G401.6 (cell line): ENCODE data around the gene LMBR1.
"Not testable (repeated sequence)": the region's sequence is repeated elsewhere in the genome, so short reads cannot be mapped to it uniquely, and the experiment has no call there.

Source experiments
- FAIRE-seq: peaks from 2 replicates; lab custom pipeline; 2012; peaks lifted over from hg19 to GRCh38; lab: Jason Lieb, UNC

Gene LMBR1, protein sequence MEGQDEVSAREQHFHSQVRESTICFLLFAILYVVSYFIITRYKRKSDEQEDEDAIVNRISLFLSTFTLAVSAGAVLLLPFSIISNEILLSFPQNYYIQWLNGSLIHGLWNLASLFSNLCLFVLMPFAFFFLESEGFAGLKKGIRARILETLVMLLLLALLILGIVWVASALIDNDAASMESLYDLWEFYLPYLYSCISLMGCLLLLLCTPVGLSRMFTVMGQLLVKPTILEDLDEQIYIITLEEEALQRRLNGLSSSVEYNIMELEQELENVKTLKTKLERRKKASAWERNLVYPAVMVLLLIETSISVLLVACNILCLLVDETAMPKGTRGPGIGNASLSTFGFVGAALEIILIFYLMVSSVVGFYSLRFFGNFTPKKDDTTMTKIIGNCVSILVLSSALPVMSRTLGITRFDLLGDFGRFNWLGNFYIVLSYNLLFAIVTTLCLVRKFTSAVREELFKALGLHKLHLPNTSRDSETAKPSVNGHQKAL

DNA sequence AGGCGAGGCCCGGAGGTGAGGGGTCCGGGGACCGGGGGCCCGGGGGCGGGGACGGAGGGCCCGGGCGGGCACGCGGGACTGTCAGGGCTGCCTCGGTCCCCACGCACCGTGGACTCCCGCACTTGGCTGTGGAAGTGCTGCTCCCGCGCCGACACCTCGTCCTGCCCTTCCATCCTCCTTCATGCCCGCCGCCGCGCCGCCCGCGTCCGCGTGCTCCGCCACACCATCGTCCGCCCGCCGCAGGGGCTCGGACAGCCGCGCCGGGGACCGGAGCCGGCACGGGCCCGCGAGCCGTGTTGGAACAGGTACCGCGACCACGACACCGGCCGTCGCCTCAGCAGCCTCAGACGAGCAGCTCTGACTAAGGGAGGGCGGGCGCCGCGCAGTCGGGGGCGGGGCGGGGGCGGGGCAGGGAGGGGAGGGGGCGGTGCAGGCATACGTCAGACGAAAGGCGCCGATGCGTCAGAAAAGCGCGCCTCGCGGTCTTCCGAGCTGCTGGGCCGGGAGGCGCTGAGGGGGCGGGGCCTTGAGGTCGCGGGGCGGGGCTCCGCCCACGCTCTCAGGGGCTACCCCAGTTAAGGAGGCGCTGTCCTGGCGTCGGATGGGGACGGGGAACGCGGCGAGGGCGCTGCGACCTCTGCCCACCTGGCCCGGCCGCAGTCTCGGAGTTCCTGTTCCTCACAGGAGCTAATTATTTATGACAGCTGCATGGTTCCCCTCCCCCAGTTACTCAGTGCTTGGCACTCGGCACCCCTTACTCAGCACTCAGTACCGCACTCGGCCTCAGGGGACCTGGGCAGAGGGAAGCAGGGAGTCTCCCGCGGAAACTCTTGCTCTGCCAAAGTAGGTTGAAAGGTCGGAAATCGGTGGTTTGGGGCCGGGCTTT is at the start of gene LMBR1:
Gene LMBR1 (minus strand): TSS at position 363 of the 886 bp plus-strand sequence. CDS start 190 bp downstream, at position 173.
- no peak for FAIRE-seq

DNA sequence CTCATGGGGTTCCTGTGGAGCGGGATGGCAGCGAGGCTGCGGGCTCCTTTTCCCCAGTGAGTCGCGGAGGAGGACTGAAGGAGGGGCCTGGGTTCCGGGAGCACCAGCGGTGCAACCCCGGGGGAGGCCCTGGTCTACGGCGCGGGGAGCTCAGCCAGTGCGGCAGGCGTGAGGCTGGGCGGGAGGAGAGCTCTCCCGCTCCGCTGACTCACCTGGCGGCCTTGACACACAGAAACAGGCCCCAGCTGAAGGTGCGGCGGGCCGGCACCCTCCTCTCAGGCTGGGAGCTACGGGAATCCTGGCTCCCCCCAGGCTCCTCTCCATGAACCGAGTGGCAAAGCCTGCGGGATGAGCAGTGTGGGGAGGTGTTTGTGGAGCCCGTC is 49.7 kb upstream of the LMBR1 start:
- no peak for FAIRE-seq

- FAIRE-seq = no peak
These were observed 48.6 kb upstream of the LMBR1 start for GRCh38 chr7:156941393-156942182.

DNA sequence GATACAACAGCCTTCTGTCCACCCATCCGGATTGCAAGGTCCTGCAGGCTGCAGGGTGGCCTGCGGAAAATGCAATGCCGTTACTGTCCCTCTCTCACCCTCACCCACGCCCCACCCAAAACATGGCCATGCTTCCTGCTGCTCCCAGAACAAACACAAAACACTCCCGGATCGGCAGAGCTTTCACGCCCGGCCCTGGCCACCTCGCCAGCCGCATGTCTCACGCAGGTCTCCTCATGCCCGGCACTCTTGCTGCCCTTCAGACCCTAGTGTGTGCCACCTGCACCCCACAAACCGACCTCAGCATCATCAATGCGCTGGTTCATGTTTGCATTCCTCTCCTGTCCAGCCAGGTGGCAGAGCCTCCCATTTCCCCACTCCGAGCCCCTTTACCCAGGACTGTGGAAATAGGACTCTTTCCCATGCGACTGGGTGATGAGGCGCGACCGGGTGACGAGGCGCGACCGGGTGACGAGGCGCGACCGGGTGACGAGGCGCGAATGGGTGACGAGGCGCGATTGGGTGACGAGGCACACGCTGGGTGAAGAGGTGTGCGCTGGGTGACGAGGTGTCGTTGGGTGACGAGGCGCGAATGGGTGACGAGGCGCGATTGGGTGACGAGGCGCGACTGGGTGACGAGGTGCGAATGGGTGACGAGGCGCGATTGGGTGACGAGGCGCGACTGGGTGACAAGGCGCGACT is 47.6 kb upstream of the LMBR1 start:
- no peak for FAIRE-seq

DNA sequence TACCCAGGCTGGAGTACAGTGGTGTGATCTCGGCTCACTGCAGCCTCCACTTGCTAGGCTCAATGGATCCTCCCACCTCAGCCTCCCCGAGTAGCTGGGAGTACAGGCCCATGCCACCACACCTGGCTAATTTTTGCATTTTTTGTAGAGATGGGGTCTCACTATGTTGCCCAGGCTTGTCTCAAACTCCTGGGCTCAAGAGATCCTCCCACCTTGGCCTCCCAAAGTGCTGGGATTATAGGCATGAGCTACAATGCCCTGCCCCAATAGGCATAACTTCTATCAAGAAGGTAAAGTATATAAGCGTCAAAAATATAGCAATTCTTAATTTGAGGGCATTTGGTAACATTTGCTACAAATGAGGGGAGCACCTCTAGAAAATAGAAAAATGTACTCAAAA is 43.8 kb upstream of the LMBR1 start:
- not testable (repeated sequence) for FAIRE-seq

- FAIRE-seq = no peak
These were observed 42.3 kb upstream of the LMBR1 start for GRCh38 chr7:156935250-156935649.

- no peak for FAIRE-seq
These were observed 39.0 kb upstream of the LMBR1 start for GRCh38 chr7:156932006-156932405.

- FAIRE-seq = no peak
These were observed 37.0 kb upstream of the LMBR1 start for GRCh38 chr7:156929789-156930539.

DNA sequence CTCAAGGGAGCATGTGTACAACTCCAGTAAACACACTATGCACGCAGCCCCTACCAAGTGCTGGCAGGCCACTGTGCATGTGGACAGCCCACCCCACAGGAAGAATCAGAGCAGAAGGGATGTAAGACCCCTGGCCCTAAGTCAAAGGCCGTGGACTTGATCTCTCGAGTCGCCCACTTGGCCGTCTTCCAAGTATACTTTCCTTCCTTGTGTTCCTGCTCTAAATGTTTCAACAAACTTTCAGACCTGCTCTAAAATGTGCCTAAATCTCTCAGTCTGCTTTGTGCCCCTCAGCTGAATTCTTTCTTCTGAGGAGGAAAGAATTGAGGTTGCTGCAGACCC is 35.4 kb upstream of the LMBR1 start:
- FAIRE-seq = no peak

- FAIRE-seq = no peak
These were observed 34.8 kb upstream of the LMBR1 start for GRCh38 chr7:156927571-156928405.

- not testable (repeated sequence) for FAIRE-seq
These were observed 32.8 kb upstream of the LMBR1 start for GRCh38 chr7:156925821-156926220.

- not testable (repeated sequence) for FAIRE-seq
These were observed 29.3 kb upstream of the LMBR1 start for GRCh38 chr7:156922304-156922703.

DNA sequence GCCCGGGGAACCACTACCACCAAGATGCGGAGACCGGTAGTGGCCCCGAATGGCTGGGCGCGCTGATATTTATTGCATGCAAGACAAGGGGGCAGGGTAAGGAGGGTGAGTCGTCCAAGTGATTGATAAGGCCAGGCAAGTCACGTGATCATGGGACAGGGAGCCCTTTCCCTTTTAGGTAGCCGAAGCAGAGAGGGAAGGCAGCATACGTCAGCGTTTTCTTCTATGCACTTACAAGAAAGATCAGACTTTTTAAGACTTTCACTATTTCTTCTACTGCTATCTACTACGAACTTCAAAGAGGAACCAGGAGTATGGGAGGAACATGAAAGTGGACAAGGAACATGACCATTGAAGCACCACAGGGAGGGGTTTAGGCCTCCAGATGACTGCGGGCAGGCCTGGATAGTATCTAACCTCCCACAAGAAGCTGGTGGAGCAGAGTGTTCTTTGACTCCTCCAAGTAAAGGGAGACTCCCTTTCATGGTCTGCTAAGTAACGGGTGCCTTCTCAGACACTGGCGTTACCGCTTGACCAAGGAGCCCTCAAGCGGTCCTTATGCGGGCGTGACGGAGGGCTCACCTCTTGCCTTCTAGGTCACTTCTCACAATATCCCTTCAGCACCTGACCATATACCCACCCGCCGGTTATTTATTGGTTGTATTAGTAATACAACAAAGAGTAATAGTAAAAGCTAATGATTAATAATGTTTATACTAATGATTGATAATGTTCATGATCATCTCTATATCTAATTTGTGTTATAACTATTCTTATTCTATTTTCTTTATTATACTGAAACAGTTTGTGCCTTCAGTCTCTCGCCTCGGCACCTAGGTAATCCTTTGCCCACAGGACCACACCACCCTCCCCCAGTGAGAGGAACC is 27.7 kb upstream of the LMBR1 start:
- not testable (repeated sequence) for FAIRE-seq

GRCh38 chr7:156920076-156920475 is 27.1 kb upstream of the LMBR1 start:
- FAIRE-seq = no peak

DNA sequence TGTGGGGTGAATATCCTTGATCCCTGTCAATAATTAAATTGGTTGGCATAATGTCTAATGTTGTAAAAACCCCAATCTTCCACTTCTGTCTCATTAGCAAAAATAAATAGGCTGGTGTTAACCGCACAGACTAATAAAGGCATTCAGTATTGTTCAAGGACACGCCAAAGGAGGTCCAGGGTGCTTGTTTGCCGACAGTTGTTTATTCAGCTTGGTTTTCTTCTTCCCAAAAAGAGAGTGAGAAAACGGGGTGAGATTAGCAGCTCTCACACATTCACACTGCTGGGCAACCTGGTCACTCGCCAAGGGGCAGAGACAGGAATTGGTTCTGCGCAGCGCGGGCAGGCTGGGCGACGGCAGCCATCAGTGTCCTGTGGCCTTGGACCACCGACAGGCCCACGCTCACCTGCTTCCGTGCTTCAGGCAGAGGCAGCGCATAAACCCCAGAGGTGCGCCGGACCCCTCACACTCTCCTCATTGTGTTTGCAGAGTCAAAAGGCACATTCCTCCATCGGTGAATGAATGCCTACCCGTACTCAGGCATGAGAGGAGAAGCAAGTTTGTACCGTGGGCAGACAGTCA is 26.2 kb upstream of the LMBR1 start:
- FAIRE-seq = no peak

DNA sequence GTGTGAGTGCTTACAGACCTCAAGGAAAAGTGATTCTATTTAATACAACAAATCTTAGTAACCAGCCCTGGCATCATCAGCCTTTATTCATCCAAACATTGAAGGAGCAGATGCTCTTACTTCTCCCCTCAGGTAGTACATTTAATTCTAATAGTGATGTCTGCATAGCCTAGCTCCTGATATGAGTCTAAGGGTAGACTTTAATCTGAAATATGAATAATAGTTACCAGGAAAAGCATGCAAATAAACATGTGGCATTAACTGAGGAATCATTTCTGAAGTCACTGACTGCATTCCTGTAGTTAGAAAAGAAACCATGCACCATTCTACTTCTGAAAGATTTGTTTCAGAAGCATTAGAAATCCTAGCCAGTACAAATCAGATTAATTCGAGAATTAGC is 25.7 kb upstream of the LMBR1 start:
- no peak for FAIRE-seq

GRCh38 chr7:156909574-156910252 is 16.7 kb upstream of the LMBR1 start:
- not testable (repeated sequence) for FAIRE-seq

DNA sequence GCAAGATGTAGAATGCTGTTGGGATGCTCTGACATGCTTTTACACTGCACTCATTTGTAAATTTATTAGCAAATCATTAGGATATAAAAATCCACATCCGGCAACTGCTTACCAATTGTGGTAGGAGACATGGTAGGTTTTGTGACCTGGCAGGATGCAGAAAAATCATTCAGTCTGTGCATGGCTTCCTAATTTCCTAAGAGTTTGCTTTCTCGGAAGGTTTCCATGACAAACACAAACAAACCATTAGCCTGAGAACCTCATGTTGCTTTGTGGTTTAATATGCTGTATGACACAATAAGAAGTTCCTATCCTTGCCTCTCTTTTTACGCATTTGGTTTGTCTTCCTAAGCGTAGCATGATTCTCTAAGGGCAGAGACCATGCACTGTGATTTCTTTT is 14.7 kb upstream of the LMBR1 start:
- no peak for FAIRE-seq
